Putamen (tissue), 1 donor: ENCODE data around the gene FAM24B.
"Not testable (repeated sequence)": the region's sequence is repeated elsewhere in the genome, so short reads cannot be mapped to it uniquely, and the experiment has no call there.

Experiments
- DNase-seq: peaks from one replicate; pipeline ENCODE4 v3.0.0-alpha.2; 2016; ENCODE audit warnings: low spot score

FAM24B gene

GRCh38 chr10:122858042-122858441, 21.3 kb downstream of the FAM24B start:
- DNase-seq = not testable (repeated sequence)

- DNase-seq = no peak
Observed at GRCh38 chr10:122856902-122857301, 22.5 kb downstream of the FAM24B start.

GRCh38 chr10:122855745-122856144, 23.6 kb downstream of the FAM24B start:
- DNase-seq = no peak

GRCh38 chr10:122854648-122855047, 24.7 kb downstream of the FAM24B start:
- DNase-seq = peak; percentile 1

- no peak for DNase-seq
Observed at GRCh38 chr10:122853665-122854313, 25.6 kb downstream of the FAM24B start.

- DNase-seq = no peak
Observed at GRCh38 chr10:122852261-122852660, 27.1 kb downstream of the FAM24B start.

- DNase-seq = no peak
Observed at GRCh38 chr10:122850705-122851640, 28.4 kb downstream of the FAM24B start.

GRCh38 chr10:122849900-122850605, 29.3 kb downstream of the FAM24B start:
- DNase-seq = no peak

GRCh38 chr10:122849090-122849489, 30.3 kb downstream of the FAM24B start:
- DNase-seq = no peak

GRCh38 chr10:122847782-122848604, 31.4 kb downstream of the FAM24B start:
- no peak for DNase-seq

GRCh38 chr10:122845783-122846332, 33.5 kb downstream of the FAM24B start, which contains the start of gene CUZD1:
Gene CUZD1 (minus strand): TSS chr10:122845857. CDS start chr10:122845843, 14 bp downstream.
- DNase-seq = no peak

GRCh38 chr10:122844146-122844545, 35.2 kb downstream of the FAM24B start:
- DNase-seq = no peak

GRCh38 chr10:122841569-122841968, 37.8 kb downstream of the FAM24B start:
- no peak for DNase-seq

- no peak for DNase-seq
Observed at GRCh38 chr10:122839505-122839904, 39.9 kb downstream of the FAM24B start.

GRCh38 chr10:122838880-122839279, 40.5 kb downstream of the FAM24B start:
- DNase-seq = no peak

GRCh38 chr10:122835908-122836307, 43.5 kb downstream of the FAM24B start:
- DNase-seq = no peak

- no peak for DNase-seq
Observed at GRCh38 chr10:122830965-122831353, 48.4 kb downstream of the FAM24B start.

GRCh38 chr10:122830273-122830964, 49.0 kb downstream of the FAM24B start:
- no peak for DNase-seq

- no peak for DNase-seq
Observed at GRCh38 chr10:122829454-122829853, 49.9 kb downstream of the FAM24B start.

GRCh38 chr10:122828716-122829255, 50.6 kb downstream of the FAM24B start:
- DNase-seq = no peak
